ENCODE data around the gene LTK.
"Not testable (repeated sequence)": the region's sequence is repeated elsewhere in the genome, so short reads cannot be mapped to it uniquely, and the experiment has no call there.

The LTK gene

GRCh38 chr15:41474941-41475340, 38.7 kb downstream of the LTK start:
- no peak for DNase-seq (ENCODE audit: low read depth in 2 of 2)

DNA sequence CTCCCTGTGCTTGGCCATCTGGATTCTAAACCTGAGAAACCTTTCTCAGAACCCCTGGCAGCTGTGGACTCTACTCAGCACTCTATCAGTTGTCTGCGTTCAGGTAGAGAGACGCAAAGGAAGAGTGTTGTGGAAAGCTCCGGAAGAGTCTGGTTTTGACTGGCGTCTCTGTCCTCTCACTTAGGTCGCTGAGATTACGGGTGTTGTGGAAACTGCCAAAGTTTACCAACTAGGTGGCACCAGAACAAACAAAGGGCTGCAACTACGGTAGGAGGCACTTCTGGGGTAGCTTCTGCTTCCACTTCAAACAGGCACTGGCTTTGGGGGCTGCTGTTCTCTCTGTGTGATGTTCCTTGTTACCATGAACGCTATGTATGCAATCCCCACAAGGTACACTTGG, 39.2 kb downstream of the LTK start:
- no peak for DNase-seq (ENCODE audit: low read depth in 2 of 2)

DNA sequence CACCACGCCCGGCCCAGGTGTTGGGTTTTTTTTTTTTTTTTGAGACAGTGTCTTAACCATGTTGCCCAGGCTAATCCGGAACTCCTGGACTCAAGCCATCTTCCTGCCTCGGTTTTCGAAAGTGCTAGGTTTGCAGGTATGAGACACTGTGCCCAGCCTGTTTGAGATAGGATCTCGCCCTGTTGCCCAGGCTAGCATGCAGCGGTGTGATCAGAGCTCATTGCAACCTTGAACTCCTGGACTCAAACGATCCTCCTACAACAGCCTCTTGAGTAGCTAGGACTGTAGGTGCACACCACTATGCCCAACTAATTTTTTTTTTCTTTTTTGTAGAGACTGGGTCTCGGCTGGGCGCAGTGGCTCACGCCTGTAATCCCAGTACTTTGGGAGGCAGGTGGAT, 40.2 kb downstream of the LTK start:
- no peak for DNase-seq (ENCODE audit: low read depth in 2 of 2)

DNA sequence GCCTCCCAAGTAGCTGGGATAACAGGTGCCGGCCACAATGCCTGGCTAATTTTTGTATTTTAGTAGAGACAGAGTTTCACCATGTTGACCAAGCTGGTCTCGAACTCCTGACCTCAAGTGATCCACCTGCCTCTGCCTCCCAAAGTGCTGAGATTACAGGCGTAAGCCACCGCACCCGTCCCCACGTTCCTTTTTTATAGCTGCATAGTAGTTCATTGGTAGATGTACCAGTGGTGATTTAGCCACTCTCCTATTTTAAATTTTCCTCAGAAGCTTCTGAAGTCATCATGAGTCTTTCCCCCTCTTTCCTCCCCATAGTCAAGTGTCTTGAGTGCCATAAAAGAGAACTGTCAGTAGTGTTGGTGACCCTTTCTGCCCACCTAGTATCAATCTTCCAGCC, 44.0 kb downstream of the LTK start:
- not testable (repeated sequence) for DNase-seq (ENCODE audit: low read depth in 2 of 2)

GRCh38 chr15:41466711-41467110, 46.9 kb downstream of the LTK start:
- no peak for DNase-seq (ENCODE audit: low read depth in 2 of 2)

- no peak for DNase-seq (ENCODE audit: low read depth in 2 of 2)
These were observed 47.7 kb downstream of the LTK start for GRCh38 chr15:41465822-41466421.

GRCh38 chr15:41464889-41465580, 48.6 kb downstream of the LTK start:
- no peak for DNase-seq (ENCODE audit: low read depth in 2 of 2)

DNA sequence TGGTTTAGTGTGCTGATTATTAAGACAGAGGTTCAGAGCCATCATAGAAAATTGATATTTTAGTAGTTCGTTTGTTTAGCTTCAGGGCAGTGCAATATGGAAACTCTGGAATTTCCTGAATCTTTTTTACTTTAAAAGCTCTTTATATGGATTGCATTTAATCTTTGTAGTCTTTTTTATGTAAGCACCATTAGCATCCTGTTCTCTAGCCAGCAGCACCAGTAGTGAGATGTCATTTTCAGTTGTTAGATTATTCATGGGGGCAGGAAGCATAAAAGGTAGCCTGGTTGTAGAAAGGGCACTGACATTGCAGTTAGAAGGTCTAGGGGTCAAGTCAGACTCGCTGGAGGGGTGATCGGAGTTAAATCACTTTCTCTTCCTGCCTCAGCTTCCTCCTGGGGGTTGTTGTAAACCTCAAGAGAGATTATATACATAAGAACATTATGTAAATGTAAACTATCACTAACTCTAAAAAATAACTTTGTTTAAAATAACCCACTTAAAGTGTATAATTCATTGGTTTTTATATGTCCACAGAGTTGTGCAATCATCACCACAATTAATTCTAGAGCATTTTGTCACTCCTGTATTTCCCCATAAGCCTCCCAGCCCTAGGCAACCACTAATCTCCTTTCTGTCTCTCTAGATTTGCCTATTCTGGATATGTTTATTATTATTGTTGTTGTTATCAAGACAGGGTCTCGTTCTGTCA, 51.4 kb downstream of the LTK start:
- DNase-seq (ENCODE audit: low read depth in 2 of 2) = no peak

Measured in stimulated activated CD8-positive, alpha-beta memory T cell treated with anti-CD3 and anti-CD28 coated beads, Interleukin-7, amount 100 ng/mL, for 1 hour (primary cell).